HepG2 (cell line): ENCODE measurements around the gene ITPR1. TPM values are rescaled to one million over a fixed set of nuclear protein-coding genes. Genes with fewer than 3 reads are reported as not detected.

Source experiments
- ATAC-seq: fragments of 200-7000 bp; cut with Tn5 transposase; 3 replicates; pipeline ENCODE4 v1.9.1; 2020; ENCODE audit warnings: mild to moderate bottlenecking, moderate library complexity
- BruUV-seq: library from RNA; stranded (reverse); fragments of 400-500 nt; replicated peaks from 2 replicates; lab custom pipeline; 2021; lab: Mats Ljungman, UMichigan
- CTCF ChIA-PET: fragments of 300-600 bp; formaldehyde crosslinking; extraction: SDS; loops from one replicate; lab custom pipeline; 2021; ENCODE audit warnings: low total read pairs, inconsistent platforms, low intra/inter-chr PET ratio; lab: Yijun Ruan, JAX
- POLR2A ChIA-PET: fragments of 350-600 bp; sonication (Branson Sonifier 250); formaldehyde crosslinking; loops from one replicate; lab custom pipeline; 2020; ENCODE audit warnings: antibody characterized with exemption, inconsistent platforms; lab: Yijun Ruan, JAX
- DNase-seq: peaks from one replicate; pipeline ENCODE4 v3.0.0-alpha.2; 2015; ENCODE audit warnings: low spot score
- FAIRE-seq: peaks from 3 replicates; lab custom pipeline; 2011; peaks lifted over from hg19 to GRCh38; lab: Jason Lieb, UNC
- H2AFZ ChIP-seq: one replicate; pipeline ENCODE4 v1.6.1; 2011; ENCODE audit warnings: low read length, inconsistent platforms
- H3K27ac ChIP-seq: fragments of 300-600 bp; 3 replicates; pipeline ENCODE4 v1.8.0; 2011; ENCODE audit warnings: mixed run types, mild to moderate bottlenecking, mixed read lengths, low read length, inconsistent platforms; ENCODE audit not compliant: insufficient read depth; ENCODE audit errors: extremely low read length
- H3K27me3 ChIP-seq, 2 experiments: fragments of 200-600 bp in 1 of 2; 2 replicates in 1 of 2; 3 replicates in 1 of 2; pipeline versions ENCODE4 v1.6.0 to v1.8.0; 2011; ENCODE audit warnings: low read length in 2 of 2, mild to moderate bottlenecking in 2 of 2, moderate library complexity in 2 of 2, inconsistent platforms in 1 of 2; ENCODE audit not compliant: insufficient read depth in 2 of 2, control insufficient read depth in 1 of 2
- H3K36me3 ChIP-seq, 2 experiments: fragments of 200-600 bp in 1 of 2; replicated peaks in 1 of 2; 2 replicates in 1 of 2; 3 replicates in 1 of 2; pipeline versions ENCODE4 v1.5.1 to v1.8.0; 2011; ENCODE audit warnings: low read length in 2 of 2, inconsistent platforms in 1 of 2; ENCODE audit not compliant: insufficient read depth in 2 of 2, control insufficient read depth in 1 of 2
- H3K4me1 ChIP-seq: 2 replicates; pipeline ENCODE4 v1.5.1; 2012; ENCODE audit warnings: low read length, inconsistent platforms; ENCODE audit not compliant: insufficient read depth
- H3K4me2 ChIP-seq: 2 replicates; pipeline ENCODE4 v1.6.0; 2011; ENCODE audit warnings: low read depth, low read length, inconsistent platforms
- H3K4me3 ChIP-seq, 3 experiments: fragments of 200-600 bp in 1 of 3; sonication (generic), shearing (Covaris generic) in 1 of 3; replicated peaks in 1 of 3; 2 replicates each; pipeline ENCODE4 v1.5.1; 2011 to 2016; ENCODE audit warnings: low read length in 3 of 3, inconsistent platforms in 2 of 3, low read depth in 2 of 3, mild to moderate bottlenecking in 2 of 3, control low read depth in 1 of 3, mixed read lengths in 1 of 3; ENCODE audit not compliant: insufficient read depth in 1 of 3
- H3K79me2 ChIP-seq: one replicate; pipeline ENCODE4 v1.6.1; 2011; ENCODE audit warnings: low read length, inconsistent platforms; ENCODE audit not compliant: insufficient read depth
- H3K9ac ChIP-seq: 2 replicates; pipeline ENCODE4 v1.6.0; 2011; ENCODE audit warnings: mild to moderate bottlenecking, low read depth, low read length, inconsistent platforms; ENCODE audit not compliant: insufficient read depth
- H3K9me3 ChIP-seq: 2 replicates; pipeline ENCODE4 v1.5.1; 2012; ENCODE audit warnings: mild to moderate bottlenecking, low read length
- H4K20me1 ChIP-seq: 2 replicates; pipeline ENCODE4 v1.6.0; 2011; ENCODE audit warnings: inconsistent platforms, mild to moderate bottlenecking, low read length, moderate library complexity; ENCODE audit not compliant: insufficient read depth
- MAFF ChIP-seq: IDR thresholded peaks from 2 replicates; pipeline ENCODE4 v1.6.1; 2011; ENCODE audit warnings: low read depth, low read length, improper control_type of control experiment
- MAFK ChIP-seq, 2 experiments: IDR thresholded peaks in 1 of 2; conservative IDR thresholded peaks in 1 of 2; 2 replicates each; pipeline ENCODE4 v1.6.1; 2011; ENCODE audit warnings: improper control_type of control experiment in 2 of 2, low read length in 2 of 2
- NPAS2 ChIP-seq: sonication (generic); formaldehyde crosslinking; IDR thresholded peaks from 2 replicates; pipeline ENCODE4 v1.8.0; 2022; ENCODE audit warnings: mild to moderate bottlenecking, missing genetic modification reagents, borderline replicate concordance
- SIN3A ChIP-seq: IDR thresholded peaks from 2 replicates; pipeline ENCODE4 v1.6.1; 2011; ENCODE audit warnings: low read depth, mild to moderate bottlenecking, control low read depth, low read length, borderline replicate concordance
- TARDBP ChIP-seq: sonication (generic); formaldehyde crosslinking; IDR thresholded peaks from 2 replicates; pipeline ENCODE4 v1.8.0; 2022; ENCODE audit warnings: mild to moderate bottlenecking, missing genetic modification reagents
- ZNF619 ChIP-seq: sonication (generic); formaldehyde crosslinking; IDR thresholded peaks from 2 replicates; pipeline ENCODE4 v1.4.0; 2020; ENCODE audit warnings: mild to moderate bottlenecking, missing genetic modification reagents
- ZNF660 ChIP-seq: sonication (generic); formaldehyde crosslinking; IDR thresholded peaks from 2 replicates; pipeline ENCODE4 v1.5.1; 2020; ENCODE audit warnings: mild to moderate bottlenecking, low read depth, missing genetic modification reagents, borderline replicate concordance
- WGBS: methylation state at CpG from one replicate; pipeline ENCODE4 v1.1.6; 2017; ENCODE audit warnings: low lambda C conversion rate; 5-methylcytosine and 5-hydroxymethylcytosine counted together
- in situ Hi-C: cut with HindIII; loops from 2 replicates; pipeline ENCODE4 v1.10.0; 2017; ENCODE audit warnings: low pct_unique_long_range_greater_than_20kb; ENCODE audit not compliant: extremely low pct_ligation_motif_present
- intact Hi-C: fragments of 100-400 bp; cut with micrococcal nuclease; formaldehyde crosslinking; loops from one replicate; pipeline ENCODE4 v1.10.0; 2022; ENCODE audit not compliant: unreplicated experiment
- polyA plus RNA-seq, 8 experiments: library from polyadenylated mRNA; depleted of rRNA in 3 of 8; stranded (reverse) in 7 of 8; unstranded in 1 of 8; fragments of >200 nt; fragmentation: Illumina TruSeq in 4 of 8; extraction: Trizol in 4 of 8; gene quantifications; 2 replicates each; pipeline versions ENCODE4 v1.2.1 to v1.2.3, GENCODE V29; 2011 to 2016; ENCODE audit warnings: low read depth in 4 of 8, missing spikeins in 1 of 8, mixed read lengths in 1 of 8; ENCODE audit not compliant: insufficient read depth in 1 of 8
- total RNA-seq, 5 experiments: library from RNA; depleted of rRNA; stranded (reverse); fragments of >200 nt; fragmentation: Illumina TruSeq; extraction: Trizol; gene quantifications; 2 replicates each; pipeline ENCODE4 v1.2.3, GENCODE V29; 2016; ENCODE audit warnings: low read depth in 1 of 5
- TF ChIP-seq, protein P1 (sequence below): sonication (generic); formaldehyde crosslinking; IDR thresholded peaks from 2 replicates; pipeline ENCODE4 v1.5.1; 2020; ENCODE audit warnings: missing genetic modification reagents, mild to moderate bottlenecking, borderline replicate concordance

Gene ITPR1
- total and polyA plus RNA-seq, 2 of the 13 experiments (the other 11 are each of a cell fraction or from before 2014, with no cell fraction given): 10.0 to 11.4 TPM

DNA sequence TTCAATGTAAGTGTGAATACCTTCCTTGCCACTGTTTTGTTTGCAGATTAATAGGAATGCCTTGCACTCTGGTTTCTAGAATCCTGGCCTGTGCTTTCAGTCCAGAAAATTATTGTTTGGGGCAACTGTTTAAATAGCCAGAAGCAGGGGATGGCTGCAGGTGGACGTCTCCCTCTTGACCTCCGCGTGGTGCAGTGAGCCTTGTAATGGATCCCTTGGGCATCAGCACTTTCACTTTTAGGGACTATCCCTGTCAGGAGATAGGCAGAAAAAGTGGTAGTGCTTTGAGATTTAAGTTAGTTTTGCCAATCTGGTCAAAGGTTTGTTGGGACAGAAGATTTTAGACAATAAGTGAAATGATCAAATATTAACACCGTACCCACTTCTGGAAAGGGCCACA, 307.4 kb downstream of the ITPR1 start (continued):
- TF ChIP-seq TARDBP (no peak), SIN3A (no peak), NPAS2 (CRISPR knock-in tag) (no peak), ZNF619 (CRISPR knock-in tag) (no peak)
- TF ChIP-seq, protein P1, sequence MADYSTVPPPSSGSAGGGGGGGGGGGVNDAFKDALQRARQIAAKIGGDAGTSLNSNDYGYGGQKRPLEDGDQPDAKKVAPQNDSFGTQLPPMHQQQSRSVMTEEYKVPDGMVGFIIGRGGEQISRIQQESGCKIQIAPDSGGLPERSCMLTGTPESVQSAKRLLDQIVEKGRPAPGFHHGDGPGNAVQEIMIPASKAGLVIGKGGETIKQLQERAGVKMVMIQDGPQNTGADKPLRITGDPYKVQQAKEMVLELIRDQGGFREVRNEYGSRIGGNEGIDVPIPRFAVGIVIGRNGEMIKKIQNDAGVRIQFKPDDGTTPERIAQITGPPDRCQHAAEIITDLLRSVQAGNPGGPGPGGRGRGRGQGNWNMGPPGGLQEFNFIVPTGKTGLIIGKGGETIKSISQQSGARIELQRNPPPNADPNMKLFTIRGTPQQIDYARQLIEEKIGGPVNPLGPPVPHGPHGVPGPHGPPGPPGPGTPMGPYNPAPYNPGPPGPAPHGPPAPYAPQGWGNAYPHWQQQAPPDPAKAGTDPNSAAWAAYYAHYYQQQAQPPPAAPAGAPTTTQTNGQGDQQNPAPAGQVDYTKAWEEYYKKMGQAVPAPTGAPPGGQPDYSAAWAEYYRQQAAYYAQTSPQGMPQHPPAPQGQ (CRISPR knock-in tag): no peak

DNA sequence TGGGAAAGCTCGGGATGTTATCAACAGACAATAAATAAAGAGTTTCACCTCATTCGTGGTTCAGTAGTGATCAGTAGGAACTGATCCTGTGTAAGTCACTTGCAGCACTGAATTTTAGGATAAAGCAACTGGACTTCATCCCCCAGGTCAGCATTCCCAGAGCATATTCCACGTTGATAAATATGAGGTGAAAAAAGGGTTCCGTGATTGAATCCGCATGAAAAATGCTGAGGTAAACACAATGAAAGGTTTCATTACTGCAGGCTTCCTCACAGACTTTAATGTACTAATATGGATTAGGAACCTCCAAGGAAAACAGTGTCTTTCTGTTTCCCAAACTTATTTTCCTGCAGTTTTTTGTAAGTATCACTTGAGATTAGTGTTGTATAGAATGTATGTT, 308.7 kb downstream of the ITPR1 start:
- Histone ChIP-seq H3K36me3 (no peaks in the 10 kb centered on the region), H3K27me3 (no peaks in the 10 kb centered on the region), H4K20me1 (no peaks in the 10 kb centered on the region), H2AFZ (no peak overlapping the region), H3K4me3 (no peak overlapping the region), H3K4me1 (no peaks in the 10 kb centered on the region), H3K27ac (no peak overlapping the region), H3K79me2 (no peaks in the 10 kb centered on the region), H3K9me3 (no peaks in the 10 kb centered on the region), H3K9ac (no peak overlapping the region), H3K4me2 (no peak overlapping the region)
- CTCF ChIA-PET: no interaction called here
- intact Hi-C loops: no loop called here
- WGBS: 92% methylated on average over 5 of the region's 5 CpGs
- in situ Hi-C loops: no loop called here
- ATAC-seq (no peak), FAIRE-seq (no peak), DNase-seq (no peak)
- TF ChIP-seq ZNF660 (no peak), MAFK (conservative IDR thresholded peaks at IDR 0.05 in 1 of 2, IDR thresholded peaks at IDR 0.05 in 1 of 2; ENCODE audit: low read length in 2 of 2) (peak; percentile 74 to 87), MAFF (peak; percentile 77)
- POLR2A ChIA-PET: no interaction called here
- no TSS peak for BruUV-seq
